Measurements from ENCODE around the gene GPATCH4. TPM values are rescaled to one million over a fixed set of nuclear protein-coding genes. Genes with fewer than 3 reads are reported as not detected.

Gene GPATCH4
- total RNA-seq, 1 donor from 2014 or later, result 18.6 TPM

- no peak for DNase-seq (ENCODE audit: low spot score)
- Mint-ChIP-seq H3K9me3 (ENCODE audit: unreplicated experiment) (no peaks in the 10 kb centered on the region), H3K4me3 (ENCODE audit: unreplicated experiment) (no peak overlapping the region), H3K4me1 (ENCODE audit: unreplicated experiment) (peaks cover 20% of the 10 kb centered on the region), H3K27ac (ENCODE audit: unreplicated experiment) (no peak overlapping the region), H3K36me3 (ENCODE audit: low read depth, unreplicated experiment) (peaks cover 5% of the 10 kb centered on the region), H3K27me3 (ENCODE audit: unreplicated experiment) (peaks cover 3% of the 10 kb centered on the region)
- TF ChIP-seq, protein P1, sequence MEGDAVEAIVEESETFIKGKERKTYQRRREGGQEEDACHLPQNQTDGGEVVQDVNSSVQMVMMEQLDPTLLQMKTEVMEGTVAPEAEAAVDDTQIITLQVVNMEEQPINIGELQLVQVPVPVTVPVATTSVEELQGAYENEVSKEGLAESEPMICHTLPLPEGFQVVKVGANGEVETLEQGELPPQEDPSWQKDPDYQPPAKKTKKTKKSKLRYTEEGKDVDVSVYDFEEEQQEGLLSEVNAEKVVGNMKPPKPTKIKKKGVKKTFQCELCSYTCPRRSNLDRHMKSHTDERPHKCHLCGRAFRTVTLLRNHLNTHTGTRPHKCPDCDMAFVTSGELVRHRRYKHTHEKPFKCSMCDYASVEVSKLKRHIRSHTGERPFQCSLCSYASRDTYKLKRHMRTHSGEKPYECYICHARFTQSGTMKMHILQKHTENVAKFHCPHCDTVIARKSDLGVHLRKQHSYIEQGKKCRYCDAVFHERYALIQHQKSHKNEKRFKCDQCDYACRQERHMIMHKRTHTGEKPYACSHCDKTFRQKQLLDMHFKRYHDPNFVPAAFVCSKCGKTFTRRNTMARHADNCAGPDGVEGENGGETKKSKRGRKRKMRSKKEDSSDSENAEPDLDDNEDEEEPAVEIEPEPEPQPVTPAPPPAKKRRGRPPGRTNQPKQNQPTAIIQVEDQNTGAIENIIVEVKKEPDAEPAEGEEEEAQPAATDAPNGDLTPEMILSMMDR (IDR thresholded peaks at IDR 0.05; ENCODE audit: unreplicated experiment), result no peak
Observed at GRCh38 chr1:156574039-156574633, 27.1 kb downstream of the GPATCH4 start.

DNA sequence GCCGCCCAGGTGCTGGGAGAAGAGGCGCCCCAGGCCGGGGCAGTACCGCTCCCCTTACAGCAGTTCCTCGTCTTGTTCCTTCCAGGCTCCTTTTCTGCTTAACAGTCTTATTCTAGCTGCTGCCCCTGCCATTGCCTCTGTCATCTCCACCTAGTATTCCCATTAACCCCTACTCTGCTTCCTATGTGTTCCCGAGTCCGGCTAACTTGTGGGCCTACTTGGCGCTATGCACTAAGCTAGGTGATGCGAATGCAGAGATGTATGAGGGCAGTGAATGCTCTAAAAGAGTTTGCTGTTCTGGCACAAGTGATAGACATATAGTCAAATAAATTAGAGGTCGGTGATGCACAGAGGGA is 28.6 kb downstream of the GPATCH4 start:
- Mint-ChIP-seq H3K9me3 (ENCODE audit: unreplicated experiment) (no peaks in the 10 kb centered on the region), H3K4me3 (ENCODE audit: unreplicated experiment) (peak overlapping the region; percentile 92), H3K27me3 (ENCODE audit: unreplicated experiment) (peaks cover 3% of the 10 kb centered on the region), H3K27ac (ENCODE audit: unreplicated experiment) (no peak overlapping the region), H3K4me1 (ENCODE audit: unreplicated experiment) (peaks cover 20% of the 10 kb centered on the region), H3K36me3 (ENCODE audit: low read depth, unreplicated experiment) (peaks cover 5% of the 10 kb centered on the region)
- DNase-seq (ENCODE audit: low spot score), result no peak
- TF ChIP-seq, protein P1 (IDR thresholded peaks at IDR 0.05; ENCODE audit: unreplicated experiment), result no peak

GRCh38 chr1:156571919-156572662 is 29.2 kb downstream of the GPATCH4 start, which contains the start of gene IQGAP3:
Gene IQGAP3, minus strand, starts transcription at chr1:156572565. Its CDS starts 36 bp downstream, at chr1:156572529.
- TF ChIP-seq, protein P1 (IDR thresholded peaks at IDR 0.05; ENCODE audit: unreplicated experiment), result no peak
- Mint-ChIP-seq H3K27ac (ENCODE audit: unreplicated experiment) (no peak within 1 kb of the TSS), H3K4me1 (ENCODE audit: unreplicated experiment) (peaks cover 21% of the 10 kb centered on the region), H3K4me3 (ENCODE audit: unreplicated experiment) (peak within 1 kb of the TSS; percentile 92), H3K36me3 (ENCODE audit: low read depth, unreplicated experiment) (peaks cover 5% of the 10 kb centered on the region), H3K27me3 (ENCODE audit: unreplicated experiment) (peaks cover 3% of the 10 kb centered on the region), H3K9me3 (ENCODE audit: unreplicated experiment) (no peaks in the 10 kb centered on the region)
- peak; percentile 87 for DNase-seq (ENCODE audit: low spot score)

- H3K4me1 Mint-ChIP-seq (ENCODE audit: unreplicated experiment), result peaks cover 29% of the 10 kb centered on the region
- H3K27me3 Mint-ChIP-seq (ENCODE audit: unreplicated experiment), result peaks cover 3% of the 10 kb centered on the region
- no peak for DNase-seq (ENCODE audit: low spot score)
- TF ChIP-seq, protein P1 (IDR thresholded peaks at IDR 0.05; ENCODE audit: unreplicated experiment), result no peak
- peaks cover 5% of the 10 kb centered on the region for H3K36me3 Mint-ChIP-seq (ENCODE audit: low read depth, unreplicated experiment)
- no peak overlapping the region for H3K27ac Mint-ChIP-seq (ENCODE audit: unreplicated experiment)
- no peaks in the 10 kb centered on the region for H3K9me3 Mint-ChIP-seq (ENCODE audit: unreplicated experiment)
- H3K4me3 Mint-ChIP-seq (ENCODE audit: unreplicated experiment), result peak overlapping the region; percentile 92
Observed at GRCh38 chr1:156571261-156571852, 29.9 kb downstream of the GPATCH4 start.

DNA sequence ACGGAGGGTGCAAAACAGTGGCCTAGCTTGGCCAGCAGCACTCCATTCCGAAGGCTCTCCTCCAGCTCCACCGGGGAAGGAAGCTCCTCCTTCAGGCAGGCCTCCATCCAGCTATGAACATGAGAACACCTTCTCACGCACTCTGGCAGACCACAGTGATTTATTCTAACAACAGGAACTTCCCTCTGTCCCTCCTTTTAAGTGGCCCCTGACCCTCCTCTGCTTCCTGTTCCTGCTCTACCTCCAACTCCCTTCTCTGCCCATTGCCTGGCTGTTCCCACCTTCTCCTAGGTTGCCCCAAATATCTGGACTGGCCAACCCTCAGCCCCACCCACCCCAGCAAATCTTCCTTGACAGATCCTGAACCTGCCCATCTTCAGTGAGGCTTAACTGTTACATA is 34.8 kb downstream of the GPATCH4 start:
- H3K9me3 Mint-ChIP-seq (ENCODE audit: unreplicated experiment), result no peaks in the 10 kb centered on the region
- peaks cover 41% of the 10 kb centered on the region for H3K4me1 Mint-ChIP-seq (ENCODE audit: unreplicated experiment)
- DNase-seq (ENCODE audit: low spot score), result no peak
- H3K4me3 Mint-ChIP-seq (ENCODE audit: unreplicated experiment), result no peak overlapping the region
- H3K27me3 Mint-ChIP-seq (ENCODE audit: unreplicated experiment), result no peaks in the 10 kb centered on the region
- TF ChIP-seq, protein P1 (IDR thresholded peaks at IDR 0.05; ENCODE audit: unreplicated experiment), result no peak
- H3K27ac Mint-ChIP-seq (ENCODE audit: unreplicated experiment), result no peak overlapping the region
- peaks cover 14% of the 10 kb centered on the region for H3K36me3 Mint-ChIP-seq (ENCODE audit: low read depth, unreplicated experiment)
